SU-DHL-6 (cell line): ENCODE results near the gene CCDC68.

Source experiments
- H2AFZ ChIP-seq: fragments of 200-600 bp; sonication (generic); 2 replicates; pipeline ENCODE4 v1.6.1; 2014; ENCODE audit warnings: low read depth, mild to moderate bottlenecking, moderate library complexity, mixed read lengths, antibody characterized with exemption, low read length; ENCODE audit not compliant: severe bottlenecking
- H3F3A ChIP-seq: fragments of 200-600 bp; shearing (Covaris generic); 2 replicates; pipeline ENCODE4 v1.6.0; 2016; ENCODE audit warnings: antibody characterized with exemption, mild to moderate bottlenecking; ENCODE audit not compliant: insufficient read depth
- H3K27ac ChIP-seq: fragments of 200-600 bp; sonication (generic); 2 replicates; pipeline ENCODE4 v1.5.1; 2016; ENCODE audit warnings: low read depth, mild to moderate bottlenecking, low read length, moderate library complexity, mixed read lengths
- H3K27me3 ChIP-seq: fragments of 200-600 bp; sonication (generic), shearing (Covaris generic); 2 replicates; pipeline ENCODE4 v1.6.0; 2014; ENCODE audit warnings: mild to moderate bottlenecking, low read length
- H3K36me3 ChIP-seq: fragments of 200-600 bp; sonication (generic); 2 replicates; pipeline ENCODE4 v1.6.1; 2014; ENCODE audit warnings: mild to moderate bottlenecking, low read length, mixed read lengths
- H3K4me2 ChIP-seq: fragments of 300-600, 200-600 bp; shearing (Covaris generic), sonication (generic); 2 replicates; pipeline ENCODE4 v1.6.0; 2014; ENCODE audit warnings: low read length, low read depth, mild to moderate bottlenecking; ENCODE audit not compliant: poor library complexity, severe bottlenecking
- H3K4me3 ChIP-seq: fragments of 200-600 bp; sonication (generic); 2 replicates; pipeline ENCODE4 v1.5.1; 2014; ENCODE audit warnings: antibody characterized with exemption, low read length, mild to moderate bottlenecking, mixed read lengths; ENCODE audit not compliant: insufficient read depth, poor library complexity, severe bottlenecking
- H3K79me2 ChIP-seq: fragments of 200-600 bp; sonication (generic); 2 replicates; pipeline ENCODE4 v1.6.1; 2014; ENCODE audit warnings: mild to moderate bottlenecking, low read length, moderate library complexity; ENCODE audit not compliant: insufficient read depth
- H3K9ac ChIP-seq: fragments of 200-600 bp; sonication (generic); 2 replicates; pipeline ENCODE4 v1.7.0; 2014; ENCODE audit warnings: mild to moderate bottlenecking, low read length
- H3K9me2 ChIP-seq: fragments of 200-600 bp; sonication (generic); replicated peaks from 2 replicates; pipeline ENCODE4 v1.6.1; 2014; ENCODE audit warnings: low read length; ENCODE audit not compliant: insufficient read depth
- H3K9me3 ChIP-seq: fragments of 200-600 bp; sonication (generic); 2 replicates; pipeline ENCODE4 v1.6.1; 2014; ENCODE audit warnings: low read length, mixed read lengths; ENCODE audit not compliant: insufficient read depth
- H4K20me1 ChIP-seq: fragments of 200-600 bp; sonication (generic); 2 replicates; pipeline ENCODE4 v1.6.1; 2014; ENCODE audit warnings: low read depth, mild to moderate bottlenecking, antibody characterized with exemption, low read length, moderate library complexity, mixed read lengths
- EZH2phosphoT487 ChIP-seq: fragments of 200-600 bp; sonication (generic), shearing (Covaris generic); conservative IDR thresholded peaks from 2 replicates; pipeline ENCODE4 v1.6.1; 2018; ENCODE audit warnings: mild to moderate bottlenecking, antibody characterized with exemption, low read length, moderate library complexity, mixed read lengths
- TF ChIP-seq, protein P1 (sequence below): fragments of 200-600 bp; sonication (generic); IDR thresholded peaks from one replicate; pipeline ENCODE4 v1.5.1; 2017; ENCODE audit warnings: antibody characterized with exemption, mild to moderate bottlenecking, low read length, moderate library complexity; ENCODE audit not compliant: insufficient read depth, poor library complexity, severe bottlenecking

CCDC68 gene

DNA sequence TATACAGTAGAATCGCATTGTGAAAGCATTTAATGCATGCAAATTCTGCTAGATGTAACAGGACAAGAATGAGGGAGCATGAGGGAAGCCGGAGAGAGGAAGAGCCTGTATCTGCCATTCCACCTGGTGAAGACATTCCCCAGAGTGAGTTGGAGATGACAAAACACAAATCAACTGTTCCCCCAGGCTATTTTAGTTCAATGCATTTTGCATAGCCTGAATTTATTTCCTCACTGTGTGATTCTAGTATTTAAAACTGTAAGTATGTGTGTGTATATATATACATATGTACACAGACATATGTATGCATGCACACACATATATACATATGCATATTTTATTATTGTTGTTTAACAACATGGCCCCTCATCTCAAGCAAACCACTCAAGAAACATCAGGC lies 54.7 kb downstream of the CCDC68 start:
- no peak overlapping the region for H2AFZ ChIP-seq
- H3K4me3 ChIP-seq: no peak overlapping the region
- no peaks in the 10 kb centered on the region for H3K27me3 ChIP-seq
- H3K9me2 ChIP-seq: no peaks in the 10 kb centered on the region
- H3K9ac ChIP-seq: no peak overlapping the region
- H3K27ac ChIP-seq: no peak overlapping the region
- no peaks in the 10 kb centered on the region; the same call in 1 of the 2 replicates for H4K20me1 ChIP-seq
- TF ChIP-seq, protein P1, sequence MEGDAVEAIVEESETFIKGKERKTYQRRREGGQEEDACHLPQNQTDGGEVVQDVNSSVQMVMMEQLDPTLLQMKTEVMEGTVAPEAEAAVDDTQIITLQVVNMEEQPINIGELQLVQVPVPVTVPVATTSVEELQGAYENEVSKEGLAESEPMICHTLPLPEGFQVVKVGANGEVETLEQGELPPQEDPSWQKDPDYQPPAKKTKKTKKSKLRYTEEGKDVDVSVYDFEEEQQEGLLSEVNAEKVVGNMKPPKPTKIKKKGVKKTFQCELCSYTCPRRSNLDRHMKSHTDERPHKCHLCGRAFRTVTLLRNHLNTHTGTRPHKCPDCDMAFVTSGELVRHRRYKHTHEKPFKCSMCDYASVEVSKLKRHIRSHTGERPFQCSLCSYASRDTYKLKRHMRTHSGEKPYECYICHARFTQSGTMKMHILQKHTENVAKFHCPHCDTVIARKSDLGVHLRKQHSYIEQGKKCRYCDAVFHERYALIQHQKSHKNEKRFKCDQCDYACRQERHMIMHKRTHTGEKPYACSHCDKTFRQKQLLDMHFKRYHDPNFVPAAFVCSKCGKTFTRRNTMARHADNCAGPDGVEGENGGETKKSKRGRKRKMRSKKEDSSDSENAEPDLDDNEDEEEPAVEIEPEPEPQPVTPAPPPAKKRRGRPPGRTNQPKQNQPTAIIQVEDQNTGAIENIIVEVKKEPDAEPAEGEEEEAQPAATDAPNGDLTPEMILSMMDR: no peak
- TF ChIP-seq EZH2phosphoT487: no peak
- H3K4me2 ChIP-seq: no peak overlapping the region
- H3K79me2 ChIP-seq: no peaks in the 10 kb centered on the region
- no peaks in the 10 kb centered on the region for H3F3A ChIP-seq
- H3K36me3 ChIP-seq: no peaks in the 10 kb centered on the region
- no peaks in the 10 kb centered on the region for H3K9me3 ChIP-seq

DNA sequence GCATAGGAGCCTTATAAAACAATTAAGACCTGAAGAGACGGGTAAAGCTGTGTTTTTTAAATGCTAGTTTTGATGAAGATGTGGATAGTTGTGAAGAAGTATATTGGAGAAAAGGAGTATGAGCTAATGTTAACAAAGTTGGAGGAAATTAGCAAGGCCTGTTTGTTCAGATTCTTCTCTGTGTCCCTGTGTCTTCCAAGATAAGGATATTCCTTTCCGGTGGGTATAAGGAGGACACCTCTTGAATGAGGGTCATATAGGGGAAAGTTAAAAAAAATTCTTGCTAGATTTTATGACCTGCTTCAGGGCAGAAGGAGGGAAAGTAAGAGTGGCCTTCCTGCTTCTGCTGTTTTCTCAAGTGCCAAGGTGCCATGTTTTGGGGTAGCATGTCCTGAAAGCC lies 59.0 kb downstream of the CCDC68 start:
- H4K20me1 ChIP-seq: no peaks in the 10 kb centered on the region; the same call in 1 of the 2 replicates
- H3K4me2 ChIP-seq: no peak overlapping the region
- no peaks in the 10 kb centered on the region for H3K27me3 ChIP-seq
- H3K9me3 ChIP-seq: no peaks in the 10 kb centered on the region
- TF ChIP-seq, protein P1: no peak
- no peak for TF ChIP-seq EZH2phosphoT487
- no peaks in the 10 kb centered on the region for H3K36me3 ChIP-seq
- H2AFZ ChIP-seq: no peak overlapping the region
- no peaks in the 10 kb centered on the region for H3K79me2 ChIP-seq
- H3K27ac ChIP-seq: no peak overlapping the region
- H3K4me3 ChIP-seq: no peak overlapping the region
- H3K9me2 ChIP-seq: no peaks in the 10 kb centered on the region
- no peaks in the 10 kb centered on the region for H3F3A ChIP-seq
- H3K9ac ChIP-seq: no peak overlapping the region

DNA sequence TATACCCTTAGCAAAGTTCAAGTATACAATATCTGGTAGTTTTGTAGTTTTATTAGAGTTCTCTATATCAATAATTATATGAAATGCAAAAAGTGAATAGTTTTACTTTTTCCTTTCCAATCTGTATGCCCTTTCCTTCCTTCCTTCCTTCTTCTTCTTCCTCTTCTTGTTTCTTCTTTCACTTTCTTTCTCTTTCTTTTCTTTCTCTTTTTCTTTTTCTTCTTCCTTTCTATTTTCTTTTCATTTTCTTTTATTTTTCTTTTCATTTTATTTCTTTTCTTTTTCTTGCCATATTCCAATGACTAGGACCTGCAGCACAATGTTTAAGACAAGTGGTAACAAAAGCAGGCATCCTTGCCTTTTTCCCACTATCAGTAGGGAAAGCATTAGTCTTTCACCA lies 59.8 kb downstream of the CCDC68 start:
- H3K27ac ChIP-seq: no peak overlapping the region
- no peak overlapping the region for H2AFZ ChIP-seq
- H3K9ac ChIP-seq: no peak overlapping the region
- no peak for TF ChIP-seq EZH2phosphoT487
- TF ChIP-seq, protein P1: no peak
- no peaks in the 10 kb centered on the region for H3K36me3 ChIP-seq
- no peak overlapping the region for H3K4me3 ChIP-seq
- H3F3A ChIP-seq: no peaks in the 10 kb centered on the region
- H3K9me2 ChIP-seq: no peaks in the 10 kb centered on the region
- no peaks in the 10 kb centered on the region for H3K27me3 ChIP-seq
- no peaks in the 10 kb centered on the region; the same call in 1 of the 2 replicates for H4K20me1 ChIP-seq
- H3K4me2 ChIP-seq: no peak overlapping the region
- H3K79me2 ChIP-seq: no peaks in the 10 kb centered on the region
- no peaks in the 10 kb centered on the region for H3K9me3 ChIP-seq

DNA sequence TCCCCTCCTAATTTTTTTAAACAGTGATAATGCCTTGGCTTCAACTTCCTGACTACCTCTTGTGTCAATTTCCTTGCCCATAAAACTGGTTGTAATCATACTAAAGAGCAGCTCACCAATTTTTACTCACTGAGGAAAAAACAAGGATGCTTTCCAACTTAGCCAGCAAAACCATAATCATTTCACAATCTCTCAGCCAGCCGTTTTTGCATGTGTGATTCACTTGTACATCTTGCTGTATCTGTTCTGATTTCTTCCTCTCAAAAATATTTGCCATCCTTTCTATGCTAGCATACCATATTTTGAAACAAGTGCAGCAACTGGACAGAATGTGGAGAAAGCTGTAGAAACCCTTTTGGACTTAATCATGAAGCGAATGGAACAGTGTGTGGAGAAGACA lies 70.3 kb downstream of the CCDC68 start:
- H3K27me3 ChIP-seq: no peaks in the 10 kb centered on the region
- H3F3A ChIP-seq: no peaks in the 10 kb centered on the region
- no peaks in the 10 kb centered on the region for H3K36me3 ChIP-seq
- H3K4me3 ChIP-seq: no peak overlapping the region
- no peak overlapping the region for H3K9ac ChIP-seq
- no peaks in the 10 kb centered on the region for H3K9me3 ChIP-seq
- TF ChIP-seq, protein P1: no peak
- no peak for TF ChIP-seq EZH2phosphoT487
- no peaks in the 10 kb centered on the region for H3K9me2 ChIP-seq
- H2AFZ ChIP-seq: no peak overlapping the region
- no peaks in the 10 kb centered on the region for H3K79me2 ChIP-seq
- no peak overlapping the region for H3K4me2 ChIP-seq
- H3K27ac ChIP-seq: no peak overlapping the region
- no peaks in the 10 kb centered on the region for H4K20me1 ChIP-seq
